ENCODE data around the gene NIPAL3. TPM values are rescaled to one million over a fixed set of nuclear protein-coding genes. Genes with fewer than 3 reads are reported as not detected.

Gene NIPAL3
- 10 to 100 TPM; 38.1 to 41.4 TPM for total RNA-seq

DNA sequence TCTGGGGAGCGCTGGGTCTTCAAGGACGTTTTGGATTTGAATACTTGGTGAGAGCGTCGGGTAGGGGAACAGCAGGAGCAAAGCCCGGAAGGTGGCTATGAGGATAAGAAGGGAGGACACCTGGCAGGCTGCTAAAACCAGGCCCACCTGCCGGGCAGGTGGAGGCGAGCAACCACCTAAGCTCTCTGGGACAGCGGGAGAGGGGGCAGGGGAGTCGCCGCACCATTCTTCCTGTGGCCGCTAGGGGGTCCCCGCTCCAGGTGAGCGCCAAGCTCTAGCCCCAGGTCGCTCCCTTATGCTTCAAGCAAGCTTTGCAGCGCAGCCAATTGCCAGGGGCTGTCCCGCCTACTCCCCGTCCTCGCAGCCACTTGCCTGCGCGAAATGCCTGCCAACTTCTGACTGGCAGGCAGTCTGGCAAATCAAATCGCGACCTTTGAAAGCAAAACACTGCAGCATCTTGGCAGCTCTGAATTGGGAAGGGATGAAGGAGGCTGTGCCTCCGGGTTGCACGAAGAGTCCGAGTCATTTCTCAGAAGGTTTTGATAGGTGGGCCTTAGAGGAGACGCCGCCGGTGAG, at the start of gene NIPAL3:
Gene NIPAL3 (plus strand): TSS at position 469 of the 576 bp plus-strand sequence. CDS start 3,746 bp downstream, outside the sequence.
- H3K4me1 Mint-ChIP-seq: peaks cover 57% of the 10 kb centered on the region
- H3K27me3 Mint-ChIP-seq: no peaks in the 10 kb centered on the region
- H3K27ac Mint-ChIP-seq: peak within 1 kb of the TSS; percentile 97
- no peaks in the 10 kb centered on the region for H3K9me3 Mint-ChIP-seq (ENCODE audit: low read depth)
- POLR2A ChIA-PET: interaction anchor here (0.6 to 1.5 kb wide), 9 partner anchors 24 to 995 kb away, joined by 3 to 12 read pairs (median 3); partner anchors contain the start of gene RCAN3
- ATAC-seq (peak; percentile 94), DNase-seq (peak; percentile 99)
- peaks cover 21% of the 10 kb centered on the region for H3K36me3 Mint-ChIP-seq (ENCODE audit: low read depth)
- CTCF ChIA-PET: interaction anchor here (0.5 to 6.2 kb wide), 59 partner anchors 8 to 454 kb away, joined by 3 to 63 read pairs (median 4); partner anchors contain the start of genes GRHL3, NCMAP and RCAN3
- peak within 1 kb of the TSS; percentile 98 for H3K4me3 Mint-ChIP-seq
- intact Hi-C loops (cut with DNase I, micrococcal nuclease): loop anchor here (1.0 to 10.0 kb wide), 14 partner anchors 67 to 829 kb away; partner anchors contain the start of genes CLIC4 (in 1 of the 2), PNRC2 (in 1 of the 2), RCAN3 (in 1 of the 2) and RSRP1 (in 1 of the 2)

DNA sequence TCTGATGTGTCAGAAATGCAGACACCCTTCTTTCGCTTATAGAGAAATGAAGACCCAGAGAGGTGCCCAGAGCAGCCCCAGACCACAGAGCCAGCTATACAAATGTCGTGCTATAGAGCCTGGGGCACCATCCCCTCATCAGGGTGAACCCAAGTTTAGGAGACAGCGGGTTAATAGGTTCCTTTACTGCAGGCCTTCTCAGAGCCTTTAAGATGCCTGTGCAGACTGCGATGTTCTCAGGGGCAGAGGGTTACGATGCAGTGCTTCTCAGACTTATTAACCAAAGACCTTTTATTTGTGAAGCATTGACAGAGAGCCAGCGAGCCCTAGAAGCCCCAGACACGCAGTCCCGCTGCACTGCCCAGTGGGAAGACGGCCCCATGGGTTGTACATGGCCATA, 48.9 kb upstream of the NIPAL3 start:
- Mint-ChIP-seq H3K27me3 (peaks cover 3% of the 10 kb centered on the region), H3K9me3 (ENCODE audit: low read depth) (no peaks in the 10 kb centered on the region), H3K4me1 (peaks cover 14% of the 10 kb centered on the region), H3K4me3 (no peak overlapping the region), H3K36me3 (ENCODE audit: low read depth) (peaks cover 4% of the 10 kb centered on the region), H3K27ac (no peak overlapping the region)
- intact Hi-C loops (cut with DNase I, micrococcal nuclease): loop anchor here (5.0 kb wide), 1 partner anchor 44 kb away; no protein-coding TSS in a partner anchor
- no peak for ATAC-seq
- CTCF ChIA-PET: interaction anchor here (1.0 to 2.9 kb wide), 6 partner anchors 18 to 217 kb away, joined by 4 to 16 read pairs (median 6); no protein-coding TSS in a partner anchor
- POLR2A ChIA-PET: no interaction called here
- DNase-seq: no peak

- CTCF ChIA-PET: interaction anchor here (1.1 kb wide), 1 partner anchor 17 kb away, joined by 3 read pairs; no protein-coding TSS in a partner anchor
- H3K27me3 Mint-ChIP-seq: no peaks in the 10 kb centered on the region
- ATAC-seq: no peak
These were observed 46.4 kb upstream of the NIPAL3 start for GRCh38 chr1:24369199-24369598.

DNA sequence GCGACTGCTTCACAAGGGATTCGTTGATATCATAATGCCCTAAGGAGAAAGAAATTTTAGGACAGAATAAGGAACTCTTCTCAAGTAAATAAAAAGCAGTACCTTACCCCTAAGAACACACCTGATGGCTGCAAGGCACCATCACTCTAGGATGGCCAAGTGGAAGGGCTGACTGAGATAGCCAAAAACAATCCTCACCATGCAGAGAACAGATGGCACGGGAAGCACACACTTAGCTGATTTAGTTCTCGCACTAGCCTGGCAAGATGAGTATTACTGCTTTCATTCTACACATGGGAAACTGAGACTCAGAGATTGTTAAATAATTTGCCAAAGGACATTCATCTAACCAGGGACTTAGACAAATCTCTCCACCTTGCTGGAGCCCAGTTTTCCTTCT, 45.8 kb upstream of the NIPAL3 start:
- intact Hi-C loops (cut with DNase I, micrococcal nuclease): loop anchor here (5.0 kb wide), 1 partner anchor 48 kb away; no protein-coding TSS in a partner anchor
- Mint-ChIP-seq H3K4me3 (no peak overlapping the region), H3K36me3 (ENCODE audit: low read depth) (peaks cover 4% of the 10 kb centered on the region), H3K27me3 (no peaks in the 10 kb centered on the region), H3K27ac (no peak overlapping the region), H3K4me1 (peaks cover 13% of the 10 kb centered on the region), H3K9me3 (ENCODE audit: low read depth) (no peaks in the 10 kb centered on the region)
- CTCF ChIA-PET: no interaction called here
- POLR2A ChIA-PET: no interaction called here
- no peak for ATAC-seq
- no peak for DNase-seq

More at GRCh38 chr1:24369199-24369598, 46.4 kb upstream of the NIPAL3 start:
- intact Hi-C loops (cut with DNase I, micrococcal nuclease): loop anchor here (5.0 kb wide), 1 partner anchor 47 kb away; no protein-coding TSS in a partner anchor
- H3K4me1 Mint-ChIP-seq: peaks cover 14% of the 10 kb centered on the region
- H3K27ac Mint-ChIP-seq: no peak overlapping the region
- no peak overlapping the region for H3K4me3 Mint-ChIP-seq
- DNase-seq: no peak
- H3K9me3 Mint-ChIP-seq (ENCODE audit: low read depth): no peaks in the 10 kb centered on the region
- H3K36me3 Mint-ChIP-seq (ENCODE audit: low read depth): peaks cover 4% of the 10 kb centered on the region
- POLR2A ChIA-PET: no interaction called here

GRCh38 chr1:24373044-24373443, 42.6 kb upstream of the NIPAL3 start:
- Mint-ChIP-seq H3K4me1 (no peaks in the 10 kb centered on the region), H3K27me3 (no peaks in the 10 kb centered on the region), H3K27ac (no peak overlapping the region), H3K36me3 (ENCODE audit: low read depth) (peaks cover 4% of the 10 kb centered on the region), H3K4me3 (no peak overlapping the region), H3K9me3 (ENCODE audit: low read depth) (no peaks in the 10 kb centered on the region)
- CTCF ChIA-PET: interaction anchor here (0.8 to 1.5 kb wide), 2 partner anchors 12 to 824 kb away, joined by 3 to 4 read pairs; no protein-coding TSS in a partner anchor
- ATAC-seq (peak; percentile 57), DNase-seq (no peak)
- POLR2A ChIA-PET: no interaction called here
- intact Hi-C loops (cut with DNase I, micrococcal nuclease): no loop called here

GRCh38 chr1:24373710-24374109, 41.9 kb upstream of the NIPAL3 start:
- DNase-seq: no peak
- Mint-ChIP-seq H3K4me3 (no peak overlapping the region), H3K36me3 (ENCODE audit: low read depth) (peaks cover 4% of the 10 kb centered on the region), H3K27ac (no peak overlapping the region), H3K9me3 (ENCODE audit: low read depth) (no peaks in the 10 kb centered on the region), H3K4me1 (no peaks in the 10 kb centered on the region), H3K27me3 (no peaks in the 10 kb centered on the region)
- no peak for ATAC-seq
- ChIA-PET CTCF (interaction anchor here (0.6 to 1.5 kb wide), 6 partner anchors 9 to 823 kb away, joined by 3 to 4 read pairs (median 3); no protein-coding TSS in a partner anchor), POLR2A (no interaction called here)
- intact Hi-C loops (cut with DNase I, micrococcal nuclease): no loop called here

DNA sequence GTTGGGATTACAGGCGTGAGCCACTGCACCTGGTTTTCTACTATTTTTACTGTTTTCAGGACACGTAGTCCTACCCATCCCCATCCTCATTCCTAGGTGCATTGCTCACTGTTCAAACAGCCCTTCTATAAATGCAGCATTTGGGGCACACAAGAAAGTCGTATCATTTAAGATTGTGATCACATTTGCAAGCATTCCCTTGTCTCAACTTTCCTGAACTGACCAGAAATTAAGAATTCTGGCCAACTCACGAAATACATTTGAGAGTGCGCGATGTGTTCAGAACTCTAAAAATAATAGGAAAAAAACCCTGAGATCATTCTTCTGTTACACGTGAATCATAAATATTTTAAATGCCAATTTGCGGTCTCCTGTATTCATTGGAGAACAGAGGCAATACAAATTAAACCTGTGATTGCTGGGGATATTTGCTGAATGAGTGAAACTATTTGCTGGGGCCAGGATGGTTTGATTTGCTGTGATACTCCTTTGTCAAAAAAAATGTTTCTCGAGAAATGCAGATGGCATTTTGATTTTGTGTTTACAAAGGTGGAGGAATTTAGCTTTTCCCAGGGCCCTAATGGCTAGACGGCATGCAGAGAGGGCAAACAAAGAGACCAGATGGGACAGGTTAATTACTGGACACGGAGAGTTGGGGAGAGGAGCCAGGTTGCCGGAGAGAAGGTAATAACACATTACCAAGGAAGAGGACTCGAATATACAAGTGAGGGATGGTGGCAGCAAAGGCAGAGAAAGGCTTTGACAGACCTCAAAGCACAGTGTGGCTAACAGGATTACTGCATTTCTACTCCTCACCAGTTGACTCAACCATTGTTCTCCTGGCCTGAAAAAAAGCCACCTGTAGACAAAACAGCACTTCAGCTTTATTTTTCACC, 40.5 kb upstream of the NIPAL3 start:
- Mint-ChIP-seq H3K9me3 (ENCODE audit: low read depth) (no peaks in the 10 kb centered on the region), H3K4me1 (no peaks in the 10 kb centered on the region), H3K27me3 (no peaks in the 10 kb centered on the region), H3K4me3 (no peak overlapping the region), H3K36me3 (ENCODE audit: low read depth) (no peaks in the 10 kb centered on the region), H3K27ac (no peak overlapping the region)
- POLR2A ChIA-PET: no interaction called here
- DNase-seq: no peak
- CTCF ChIA-PET: interaction anchor here (0.6 kb wide), 1 partner anchor 176 kb away, joined by 3 read pairs; no protein-coding TSS in a partner anchor
- intact Hi-C loops (cut with DNase I, micrococcal nuclease): no loop called here
- no peak for ATAC-seq

DNA sequence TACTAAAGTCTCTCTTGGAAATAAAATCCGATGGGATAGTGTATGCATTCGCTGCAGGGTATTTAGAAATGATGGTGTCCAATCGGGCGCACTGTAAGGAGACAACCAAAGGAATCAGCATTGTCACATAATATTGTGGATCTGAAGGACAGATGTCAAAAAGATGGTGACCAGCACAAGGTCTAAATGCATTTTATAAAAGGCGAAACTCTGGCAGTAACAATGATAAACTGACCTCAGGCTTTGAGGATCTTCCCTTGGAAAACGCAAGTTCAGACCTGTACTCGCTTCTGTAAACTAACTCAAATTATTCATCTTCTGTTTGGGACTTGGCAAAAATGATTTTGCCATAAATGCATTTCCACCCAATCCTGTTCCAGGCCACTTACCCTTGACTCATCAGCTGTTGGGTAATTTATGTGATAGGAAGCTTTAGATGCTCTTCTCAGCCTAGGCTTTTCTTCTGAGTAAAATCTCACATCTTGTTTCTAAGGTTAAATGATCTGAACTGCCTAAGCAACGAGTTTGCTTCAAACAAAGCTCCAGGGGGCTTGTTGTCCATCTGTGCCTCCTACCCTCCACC, 35.8 kb upstream of the NIPAL3 start:
- Mint-ChIP-seq H3K36me3 (ENCODE audit: low read depth) (peaks cover 4% of the 10 kb centered on the region), H3K4me3 (no peak overlapping the region), H3K27me3 (no peaks in the 10 kb centered on the region), H3K9me3 (ENCODE audit: low read depth) (no peaks in the 10 kb centered on the region), H3K27ac (no peak overlapping the region), H3K4me1 (peaks cover 9% of the 10 kb centered on the region)
- no peak for ATAC-seq
- ChIA-PET CTCF (interaction anchor here (0.6 to 11.7 kb wide), 4 partner anchors 11 to 268 kb away, joined by 3 to 100 read pairs (median 3); partner anchors contain the start of gene MYOM3), POLR2A (interaction anchor here (0.6 kb wide), 1 partner anchor 91 kb away, joined by 3 read pairs; no protein-coding TSS in a partner anchor)
- intact Hi-C loops (cut with DNase I, micrococcal nuclease): no loop called here
- DNase-seq: no peak

GRCh38 chr1:24380508-24380907, 35.1 kb upstream of the NIPAL3 start:
- Mint-ChIP-seq H3K36me3 (ENCODE audit: low read depth) (peaks cover 4% of the 10 kb centered on the region), H3K27me3 (no peaks in the 10 kb centered on the region), H3K4me3 (no peak overlapping the region), H3K4me1 (peaks cover 16% of the 10 kb centered on the region), H3K9me3 (ENCODE audit: low read depth) (no peaks in the 10 kb centered on the region), H3K27ac (no peak overlapping the region)
- ChIA-PET POLR2A (interaction anchor here (0.6 kb wide), 1 partner anchor 91 kb away, joined by 3 read pairs; no protein-coding TSS in a partner anchor), CTCF (interaction anchor here (0.6 to 11.7 kb wide), 4 partner anchors 11 to 243 kb away, joined by 3 to 100 read pairs (median 3); no protein-coding TSS in a partner anchor)
- ATAC-seq (no peak), DNase-seq (no peak)
- intact Hi-C loops (cut with DNase I, micrococcal nuclease): no loop called here

DNA sequence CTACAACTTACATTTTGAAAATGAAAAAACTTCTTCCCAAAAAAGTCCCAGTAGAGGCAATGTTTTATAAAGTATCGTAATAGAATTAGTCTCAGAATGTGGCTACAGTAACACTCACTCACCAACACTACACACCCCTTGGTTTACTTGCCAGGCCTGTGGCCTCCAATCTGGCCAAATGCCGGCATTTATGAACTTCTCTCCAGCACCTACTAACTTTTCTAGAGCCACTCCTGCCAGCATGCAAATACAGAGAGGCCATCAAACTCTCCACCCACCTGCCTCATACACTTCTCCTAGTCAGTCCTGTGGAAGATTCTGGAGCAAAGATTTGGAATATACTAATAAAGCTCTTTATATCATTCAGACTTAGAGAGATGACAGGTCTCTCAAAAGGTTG, 34.3 kb upstream of the NIPAL3 start:
- ATAC-seq (no peak), DNase-seq (no peak)
- H3K9me3 Mint-ChIP-seq (ENCODE audit: low read depth): no peaks in the 10 kb centered on the region
- H3K4me3 Mint-ChIP-seq: no peak overlapping the region
- peaks cover 4% of the 10 kb centered on the region for H3K36me3 Mint-ChIP-seq (ENCODE audit: low read depth)
- H3K27ac Mint-ChIP-seq: no peak overlapping the region
- ChIA-PET CTCF (interaction anchor here (1.0 to 11.7 kb wide), 5 partner anchors 11 to 189 kb away, joined by 3 to 100 read pairs (median 4); no protein-coding TSS in a partner anchor), POLR2A (no interaction called here)
- peaks cover 23% of the 10 kb centered on the region for H3K4me1 Mint-ChIP-seq
- H3K27me3 Mint-ChIP-seq: no peaks in the 10 kb centered on the region
- intact Hi-C loops (cut with DNase I, micrococcal nuclease): no loop called here

DNA sequence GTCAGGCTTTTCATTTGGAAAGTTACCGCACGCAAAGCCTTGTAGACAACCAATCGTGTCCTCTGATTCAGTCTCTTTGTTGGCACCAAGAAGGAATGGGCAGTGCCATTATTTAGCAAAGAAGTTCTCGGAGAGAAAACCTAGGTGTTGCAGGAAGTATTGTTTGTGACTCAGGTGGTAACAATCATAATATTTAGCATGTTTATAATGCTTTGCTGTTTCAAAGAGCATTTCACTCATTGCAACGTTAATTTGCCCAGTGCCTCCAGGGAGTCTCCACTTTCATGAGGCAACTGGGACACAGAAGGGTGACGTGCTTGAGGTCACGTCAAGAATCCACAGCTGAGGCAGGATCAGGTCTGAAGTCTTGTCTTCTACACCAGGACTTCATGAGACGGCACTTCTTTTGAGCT, 33.4 kb upstream of the NIPAL3 start:
- Mint-ChIP-seq H3K27me3 (no peaks in the 10 kb centered on the region), H3K36me3 (ENCODE audit: low read depth) (peaks cover 6% of the 10 kb centered on the region), H3K9me3 (ENCODE audit: low read depth) (no peaks in the 10 kb centered on the region), H3K27ac (no peak overlapping the region), H3K4me3 (no peak overlapping the region), H3K4me1 (peaks cover 29% of the 10 kb centered on the region)
- CTCF ChIA-PET: interaction anchor here (0.8 to 11.7 kb wide), 6 partner anchors 8 to 190 kb away, joined by 3 to 100 read pairs (median 4); no protein-coding TSS in a partner anchor
- POLR2A ChIA-PET: no interaction called here
- ATAC-seq (no peak), DNase-seq (no peak)
- intact Hi-C loops (cut with DNase I, micrococcal nuclease): no loop called here

All from activated CD4-positive, alpha-beta T cell treated with anti-CD3 and anti-CD28 coated beads for 36 hours (primary cell).